GM12878 (cell line): Measurements from ENCODE around the gene GLT8D1. TPM values are rescaled to one million over a fixed set of nuclear protein-coding genes. Genes with fewer than 3 reads are reported as not detected.
"Not testable (repeated sequence)": the region's sequence is repeated elsewhere in the genome, so short reads cannot be mapped to it uniquely, and the experiment has no call there.

Experiments
- ATAC-seq: fragments of 200-7000 bp; cut with Tn5 transposase; 3 replicates; pipeline ENCODE4 v1.9.1; 2020; ENCODE audit warnings: mild to moderate bottlenecking, moderate library complexity
- BruUV-seq: library from RNA; stranded (reverse); fragments of 400-500 nt; replicated peaks from 2 replicates; lab custom pipeline; 2021; lab: Mats Ljungman, UMichigan
- CTCF ChIA-PET: fragments of 300-600 bp; sonication (Branson Sonifier 250); formaldehyde crosslinking; extraction: SDS; loops from one replicate; lab custom pipeline; 2021; ENCODE audit warnings: inconsistent platforms; lab: Yijun Ruan, JAX
- POLR2A ChIA-PET: fragments of 350-600 bp; formaldehyde crosslinking; extraction: SDS; loops from one replicate; lab custom pipeline; 2021; ENCODE audit warnings: inconsistent platforms; lab: Charles Lee
- RAD21 ChIA-PET: fragments of 300-600 bp; sonication (Branson Sonifier 250); formaldehyde crosslinking; loops from one replicate; lab custom pipeline; 2023; ENCODE audit warnings: antibody characterized with exemption; ENCODE audit not compliant: unreplicated experiment; lab: Charles Lee
- SMC1A ChIA-PET: fragments of 300-600 bp; sonication (Branson Sonifier 250); formaldehyde crosslinking; loops from one replicate; lab custom pipeline; 2023; ENCODE audit not compliant: unreplicated experiment, uncharacterized antibody; lab: Charles Lee
- DNase-seq: peaks from one replicate; pipeline ENCODE4 v3.0.0-alpha.2; 2011; ENCODE audit warnings: low read depth, low spot score
- FAIRE-seq: peaks from 3 replicates; lab custom pipeline; 2011; peaks lifted over from hg19 to GRCh38; lab: Jason Lieb, UNC
- H2AFZ ChIP-seq: 2 replicates; pipeline ENCODE4 v1.6.0; 2011; ENCODE audit warnings: low read depth, low read length, control low read depth; ENCODE audit not compliant: control insufficient read depth
- H3K27ac ChIP-seq: 2 replicates; pipeline ENCODE4 v1.5.1; 2011; ENCODE audit warnings: control low read depth; ENCODE audit not compliant: control insufficient read depth, insufficient read depth
- H3K27me3 ChIP-seq, 2 experiments: replicated peaks in 1 of 2; 2 replicates each; pipeline versions ENCODE4 v1.6.0 to v1.6.1; 2011; ENCODE audit warnings: low read length in 1 of 2; ENCODE audit not compliant: control insufficient read depth in 2 of 2, insufficient read depth in 2 of 2
- H3K36me3 ChIP-seq, 2 experiments: 2 replicates each; pipeline ENCODE4 v1.5.1; 2011; ENCODE audit warnings: low read length in 1 of 2; ENCODE audit not compliant: control insufficient read depth in 2 of 2, insufficient read depth in 2 of 2
- H3K4me1 ChIP-seq: 2 replicates; pipeline ENCODE4 v1.6.1; 2011; ENCODE audit warnings: mild to moderate bottlenecking, low read length, moderate library complexity, mixed read lengths; ENCODE audit not compliant: control insufficient read depth, insufficient read depth
- H3K4me2 ChIP-seq: 2 replicates; pipeline ENCODE4 v1.6.0; 2011; ENCODE audit warnings: control low read depth; ENCODE audit not compliant: control insufficient read depth, insufficient read depth
- H3K4me3 ChIP-seq: fragments of 200-600 bp; sonication (generic); 2 replicates; pipeline ENCODE4 v1.5.1; 2016
- H3K79me2 ChIP-seq: 2 replicates; pipeline ENCODE4 v1.6.0; 2011; ENCODE audit warnings: low read length; ENCODE audit not compliant: control insufficient read depth, insufficient read depth
- H3K9ac ChIP-seq: 2 replicates; pipeline ENCODE4 v1.8.0; 2011; ENCODE audit warnings: low read length, control low read depth, mixed read lengths; ENCODE audit not compliant: control insufficient read depth, insufficient read depth
- H3K9me3 ChIP-seq: replicated peaks from 3 replicates; pipeline ENCODE4 v1.5.1; 2011; ENCODE audit warnings: mild to moderate bottlenecking, low read length; ENCODE audit not compliant: control insufficient read depth, insufficient read depth
- H4K20me1 ChIP-seq: 2 replicates; pipeline ENCODE4 v1.6.0; 2011; ENCODE audit not compliant: control insufficient read depth, insufficient read depth
- CREB1 ChIP-seq: IDR thresholded peaks from 2 replicates; pipeline ENCODE4 v1.6.1; 2012; ENCODE audit warnings: low read depth, mild to moderate bottlenecking, inconsistent platforms
- RELA ChIP-seq: fragments of 450-650 bp; IDR thresholded peaks from 2 replicates; pipeline ENCODE4 v1.8.0; 2014; ENCODE audit warnings: borderline replicate concordance; ENCODE audit not compliant: partially characterized antibody
- SP1 ChIP-seq: IDR thresholded peaks from one replicate; pipeline ENCODE4 v1.6.1; 2011; ENCODE audit warnings: low read depth, low read length
- ZNF592 ChIP-seq: fragments of 450-650 bp; IDR thresholded peaks from 2 replicates; pipeline ENCODE4 v1.6.1; 2017; ENCODE audit warnings: mild to moderate bottlenecking, moderate library complexity
- whole genome bisulfite sequencing: methylation state at CpG from one replicate; pipeline ENCODE4 v1.1.6; 2016; ENCODE audit warnings: low lambda C conversion rate; ENCODE audit not compliant: insufficient replicate concordance, insufficient coverage; ENCODE audit errors: missing lambda C conversion rate; 5-methylcytosine and 5-hydroxymethylcytosine counted together
- in situ Hi-C: fragments of 300-500 bp; cut with MboI; formaldehyde crosslinking; loops from 9 replicates; pipeline ENCODE4 v1.14.3; 2018; ENCODE audit warnings: mixed read lengths
- intact Hi-C: fragments of 100-400 bp; cut with micrococcal nuclease; formaldehyde crosslinking; loops from one replicate; pipeline ENCODE4 v1.14.2; 2022; ENCODE audit not compliant: unreplicated experiment
- polyA plus RNA-seq, 11 experiments: library from polyadenylated mRNA; depleted of rRNA in 4 of 11; unstranded in 6 of 11; stranded (reverse) in 5 of 11; fragments of >200 nt; fragmentation: Nextera tagmentation in 4 of 11; fragmentation: Illumina TruSeq in 1 of 11; extraction: Ambion mirVana in 4 of 11; extraction: Trizol in 1 of 11; gene quantifications; 1 replicate in 1 of 11; 2 replicates in 10 of 11; pipeline versions ENCODE4 v1.2.1 to v1.2.3, GENCODE V29; 2011 to 2016; ENCODE audit warnings: inconsistent platforms in 2 of 11, missing spikeins in 2 of 11, low read depth in 1 of 11
- total RNA-seq, 4 experiments: library from RNA; depleted of rRNA in 3 of 4; stranded (reverse); fragments of >200 nt in 3 of 4; fragmentation: Illumina TruSeq in 1 of 4; extraction: Trizol in 1 of 4; gene quantifications; 2 replicates each; pipeline versions ENCODE4 v1.2.1 to v1.2.3, GENCODE V29; 2013 to 2021
- TF ChIP-seq, protein P1 (sequence below): IDR thresholded peaks from 2 replicates; pipeline ENCODE4 v1.6.1; 2012; ENCODE audit warnings: improper control_type of control experiment, low read depth, low read length; ENCODE audit not compliant: insufficient replicate concordance

GLT8D1 gene
- total and polyA plus RNA-seq, 10 of the 15 experiments (the other 5 are each of a cell fraction or from before 2014, with no cell fraction given), result 25.3 to 73.4 (median 48.4) TPM

- TF ChIP-seq, protein P1, sequence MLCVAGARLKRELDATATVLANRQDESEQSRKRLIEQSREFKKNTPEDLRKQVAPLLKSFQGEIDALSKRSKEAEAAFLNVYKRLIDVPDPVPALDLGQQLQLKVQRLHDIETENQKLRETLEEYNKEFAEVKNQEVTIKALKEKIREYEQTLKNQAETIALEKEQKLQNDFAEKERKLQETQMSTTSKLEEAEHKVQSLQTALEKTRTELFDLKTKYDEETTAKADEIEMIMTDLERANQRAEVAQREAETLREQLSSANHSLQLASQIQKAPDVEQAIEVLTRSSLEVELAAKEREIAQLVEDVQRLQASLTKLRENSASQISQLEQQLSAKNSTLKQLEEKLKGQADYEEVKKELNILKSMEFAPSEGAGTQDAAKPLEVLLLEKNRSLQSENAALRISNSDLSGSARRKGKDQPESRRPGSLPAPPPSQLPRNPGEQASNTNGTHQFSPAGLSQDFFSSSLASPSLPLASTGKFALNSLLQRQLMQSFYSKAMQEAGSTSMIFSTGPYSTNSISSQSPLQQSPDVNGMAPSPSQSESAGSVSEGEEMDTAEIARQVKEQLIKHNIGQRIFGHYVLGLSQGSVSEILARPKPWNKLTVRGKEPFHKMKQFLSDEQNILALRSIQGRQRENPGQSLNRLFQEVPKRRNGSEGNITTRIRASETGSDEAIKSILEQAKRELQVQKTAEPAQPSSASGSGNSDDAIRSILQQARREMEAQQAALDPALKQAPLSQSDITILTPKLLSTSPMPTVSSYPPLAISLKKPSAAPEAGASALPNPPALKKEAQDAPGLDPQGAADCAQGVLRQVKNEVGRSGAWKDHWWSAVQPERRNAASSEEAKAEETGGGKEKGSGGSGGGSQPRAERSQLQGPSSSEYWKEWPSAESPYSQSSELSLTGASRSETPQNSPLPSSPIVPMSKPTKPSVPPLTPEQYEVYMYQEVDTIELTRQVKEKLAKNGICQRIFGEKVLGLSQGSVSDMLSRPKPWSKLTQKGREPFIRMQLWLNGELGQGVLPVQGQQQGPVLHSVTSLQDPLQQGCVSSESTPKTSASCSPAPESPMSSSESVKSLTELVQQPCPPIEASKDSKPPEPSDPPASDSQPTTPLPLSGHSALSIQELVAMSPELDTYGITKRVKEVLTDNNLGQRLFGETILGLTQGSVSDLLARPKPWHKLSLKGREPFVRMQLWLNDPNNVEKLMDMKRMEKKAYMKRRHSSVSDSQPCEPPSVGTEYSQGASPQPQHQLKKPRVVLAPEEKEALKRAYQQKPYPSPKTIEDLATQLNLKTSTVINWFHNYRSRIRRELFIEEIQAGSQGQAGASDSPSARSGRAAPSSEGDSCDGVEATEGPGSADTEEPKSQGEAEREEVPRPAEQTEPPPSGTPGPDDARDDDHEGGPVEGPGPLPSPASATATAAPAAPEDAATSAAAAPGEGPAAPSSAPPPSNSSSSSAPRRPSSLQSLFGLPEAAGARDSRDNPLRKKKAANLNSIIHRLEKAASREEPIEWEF, result no peak
- TF ChIP-seq SP1 (no peak), ZNF592 (no peak), RELA (no peak), CREB1 (no peak)
Observed at GRCh38 chr3:52730681-52731080, 25.1 kb upstream of the GLT8D1 start (continued).

GRCh38 chr3:52728753-52729152 is 23.2 kb upstream of the GLT8D1 start:
- 96% methylated on average over 3 of the region's 3 CpGs for WGBS
- RAD21 ChIA-PET, H4K20me1 ChIP-seq, SMC1A ChIA-PET, H3K9ac ChIP-seq, H3K36me3 ChIP-seq, H3K27ac ChIP-seq, FAIRE-seq, DNase-seq, H3K4me3 ChIP-seq, in situ Hi-C loops, intact Hi-C loops, H3K4me1 ChIP-seq, H3K4me2 ChIP-seq, H3K27me3 ChIP-seq, ATAC-seq, POLR2A ChIA-PET, H2AFZ ChIP-seq, H3K79me2 ChIP-seq, BruUV-seq: not testable (repeated sequence)
- CTCF ChIA-PET, result interaction anchor here (0.6 kb wide), 1 partner anchor 295 kb away, joined by 3 read pairs; no protein-coding TSS in a partner anchor
- H3K9me3 ChIP-seq, result peaks cover 17% of the 10 kb centered on the region
